SK-N-SH treated with all-trans-retinoic acid at 6 μM for 48 hours (cell line): ENCODE results near the gene NCKAP5.

Source experiments
- CSRNP3 ChIP-seq: fragments of 250-450 bp; sonication (Bioruptor Pico); IDR thresholded peaks from 2 replicates; pipeline ENCODE4 v1.5.1; 2021; ENCODE audit warnings: mild to moderate bottlenecking, moderate library complexity
- PPARA ChIP-seq: fragments of 250-450 bp; sonication (Bioruptor Pico); IDR thresholded peaks from 2 replicates; pipeline ENCODE4 v1.5.0; 2020; ENCODE audit warnings: mild to moderate bottlenecking, borderline replicate concordance
- RARB ChIP-seq: fragments of 250-450 bp; sonication (Bioruptor Pico); IDR thresholded peaks from 2 replicates; pipeline ENCODE4 v1.8.0; 2021; ENCODE audit warnings: mild to moderate bottlenecking, moderate library complexity
- SNAI2 ChIP-seq: fragments of 250-450 bp; sonication (Bioruptor Pico); IDR thresholded peaks from 2 replicates; pipeline ENCODE4 v1.5.0; 2020; ENCODE audit warnings: mild to moderate bottlenecking, moderate library complexity
- TOX ChIP-seq: fragments of 250-450 bp; sonication (Bioruptor Pico); IDR thresholded peaks from 2 replicates; pipeline ENCODE4 v1.8.0; 2021; ENCODE audit warnings: mild to moderate bottlenecking, moderate library complexity, borderline replicate concordance
- ZFP3 ChIP-seq: fragments of 250-450 bp; sonication (Bioruptor Pico); IDR thresholded peaks from 2 replicates; pipeline ENCODE4 v1.5.0; 2020; ENCODE audit warnings: mild to moderate bottlenecking, moderate library complexity
- ZNF70 ChIP-seq: fragments of 450-650 bp; formaldehyde crosslinking; IDR thresholded peaks from 2 replicates; pipeline ENCODE4 v1.5.0; 2020; ENCODE audit warnings: mild to moderate bottlenecking, moderate library complexity
- TF ChIP-seq, protein P1 (sequence below): fragments of 250-450 bp; sonication (Bioruptor Pico); IDR thresholded peaks from 2 replicates; pipeline ENCODE4 v1.8.0; 2020; ENCODE audit warnings: mild to moderate bottlenecking, moderate library complexity, borderline replicate concordance

DNA sequence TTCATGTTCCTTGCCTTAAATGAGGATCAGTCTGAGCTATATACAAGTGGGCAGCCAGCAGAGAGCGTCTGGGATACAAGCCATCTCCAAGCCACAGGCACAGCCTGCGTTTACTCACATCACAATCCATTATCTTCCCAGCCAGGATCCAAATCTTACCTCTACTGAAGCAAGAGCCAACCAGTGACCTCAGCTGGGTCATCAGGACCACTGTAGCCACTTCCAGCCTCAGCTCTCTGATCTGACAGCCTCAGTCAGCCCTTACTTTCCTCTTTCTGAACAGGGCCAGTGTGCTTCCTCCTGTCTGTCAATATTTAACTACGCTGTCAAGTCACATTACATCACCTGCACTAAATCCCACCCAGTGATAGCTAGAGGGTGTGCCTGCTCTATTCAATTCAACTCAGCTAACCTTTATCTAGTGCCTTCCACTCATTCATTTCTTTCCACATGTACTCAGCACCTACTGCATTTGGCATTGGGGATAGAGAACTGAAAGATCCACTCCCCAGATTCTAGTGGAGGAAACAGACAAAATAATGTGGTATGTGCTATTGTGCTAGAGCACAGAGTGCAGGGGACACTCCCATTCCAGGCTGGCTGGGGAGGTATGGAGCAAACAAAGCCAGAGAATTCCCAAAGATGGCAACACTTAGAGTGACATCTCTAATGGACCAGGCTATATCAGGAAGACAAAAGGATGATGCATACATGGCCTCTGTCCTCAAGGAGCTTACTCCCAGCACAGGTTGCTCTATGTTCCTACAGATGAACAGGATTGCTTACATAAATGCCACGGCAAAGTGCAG, 146.5 kb downstream of the NCKAP5 start:
- TF ChIP-seq ZNF70 (no peak), TOX (no peak), RARB (no peak), CSRNP3 (no peak), ZFP3 (CRISPR knock-in tag) (no peak), PPARA (CRISPR knock-in tag) (no peak), SNAI2 (no peak)
- TF ChIP-seq, protein P1, sequence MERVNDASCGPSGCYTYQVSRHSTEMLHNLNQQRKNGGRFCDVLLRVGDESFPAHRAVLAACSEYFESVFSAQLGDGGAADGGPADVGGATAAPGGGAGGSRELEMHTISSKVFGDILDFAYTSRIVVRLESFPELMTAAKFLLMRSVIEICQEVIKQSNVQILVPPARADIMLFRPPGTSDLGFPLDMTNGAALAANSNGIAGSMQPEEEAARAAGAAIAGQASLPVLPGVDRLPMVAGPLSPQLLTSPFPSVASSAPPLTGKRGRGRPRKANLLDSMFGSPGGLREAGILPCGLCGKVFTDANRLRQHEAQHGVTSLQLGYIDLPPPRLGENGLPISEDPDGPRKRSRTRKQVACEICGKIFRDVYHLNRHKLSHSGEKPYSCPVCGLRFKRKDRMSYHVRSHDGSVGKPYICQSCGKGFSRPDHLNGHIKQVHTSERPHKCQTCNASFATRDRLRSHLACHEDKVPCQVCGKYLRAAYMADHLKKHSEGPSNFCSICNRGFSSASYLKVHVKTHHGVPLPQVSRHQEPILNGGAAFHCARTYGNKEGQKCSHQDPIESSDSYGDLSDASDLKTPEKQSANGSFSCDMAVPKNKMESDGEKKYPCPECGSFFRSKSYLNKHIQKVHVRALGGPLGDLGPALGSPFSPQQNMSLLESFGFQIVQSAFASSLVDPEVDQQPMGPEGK (CRISPR knock-in tag), result no peak
